Thyroid gland (tissue), 4 donors: Measurements from ENCODE around the gene OGFRL1. TPM values are rescaled to one million over a fixed set of nuclear protein-coding genes. Genes with fewer than 3 reads are reported as not detected.

Experiments used
- DNase-seq, 2 donors: peaks; one replicate each; pipeline ENCODE4 v3.0.0-alpha.2; 2019
- H3K27ac ChIP-seq, 3 donors: fragments of 200-600 bp; sonication (generic); 1 replicate in 2 of 3; 2 replicates in 1 of 3; pipeline ENCODE4 v1.5.1; 2016 to 2019; ENCODE audit warnings: mild to moderate bottlenecking in 1 of 3, moderate library complexity in 1 of 3
- H3K27me3 ChIP-seq: fragments of 200-600 bp; sonication (generic); one replicate; pipeline ENCODE4 v1.5.1; 2019
- H3K36me3 ChIP-seq, 2 donors: fragments of 200-600 bp; sonication (generic); one replicate each; pipeline ENCODE4 v1.5.1; 2016 to 2019
- H3K4me1 ChIP-seq, 2 donors: fragments of 200-600 bp; sonication (generic); one replicate each; pipeline ENCODE4 v1.5.1; 2017 to 2019
- H3K4me3 ChIP-seq, 3 donors: fragments of 200-600 bp; sonication (generic); replicated peaks in 1 of 3; 1 replicate in 2 of 3; 2 replicates in 1 of 3; pipeline ENCODE4 v1.5.1; 2016; ENCODE audit warnings: mild to moderate bottlenecking in 1 of 3
- H3K9me3 ChIP-seq: fragments of 200-600 bp; sonication (generic); one replicate; pipeline ENCODE4 v1.5.1; 2017
- CTCF ChIP-seq, 6 experiments: fragments of 200-600 bp in 3 of 6; fragments of 450-650 bp in 3 of 6; sonication (generic) in 3 of 6; IDR thresholded peaks; one replicate each; pipeline ENCODE4 v1.5.1; 2016 to 2019; ENCODE audit warnings: antibody characterized with exemption in 6 of 6, mild to moderate bottlenecking in 2 of 6, inconsistent platforms in 1 of 6, moderate library complexity in 1 of 6
- POLR2A ChIP-seq, 2 donors: fragments of 450-650 bp; IDR thresholded peaks; one replicate each; pipeline ENCODE4 v1.6.1; 2017; ENCODE audit warnings: antibody characterized with exemption in 2 of 2, mild to moderate bottlenecking in 2 of 2, moderate library complexity in 1 of 2
- WGBS, 2 donors: methylation state at CpG; one replicate each; pipeline ENCODE4 v1.1.5; 2017; 5-methylcytosine and 5-hydroxymethylcytosine counted together
- intact Hi-C: fragments of 100-400 bp; cut with DNase I; formaldehyde crosslinking; loops from one replicate; pipeline ENCODE4 v1.15.1; 2023
- total RNA-seq, 4 donors: library from RNA; depleted of rRNA; stranded (reverse); fragments of >200 nt; gene quantifications; one replicate each; pipeline ENCODE4 v1.2.3, GENCODE V29; 2016

Gene OGFRL1
- total RNA-seq, 4 donors from 2014 or later: 12.1 to 27.3 (median 18.0) TPM

GRCh38 chr6:71268735-71269437 is 19.7 kb upstream of the OGFRL1 start:
- TF ChIP-seq POLR2A (IDR thresholded peaks at IDR 0.05): no peak
- TF ChIP-seq CTCF (IDR thresholded peaks at IDR 0.05): no peak
- no peaks in the 10 kb centered on the region for H3K27me3 ChIP-seq
- H3K36me3 ChIP-seq: no peaks in the 10 kb centered on the region
- intact Hi-C loops: no loop called here
- H3K27ac ChIP-seq: no peak overlapping the region
- no peak overlapping the region for H3K4me3 ChIP-seq
- no peaks in the 10 kb centered on the region for H3K4me1 ChIP-seq
- no peaks in the 10 kb centered on the region for H3K9me3 ChIP-seq
- 83 to 94% methylated on average over 3 of the region's 3 CpGs for WGBS, 2 donors
- DNase-seq: no peak

GRCh38 chr6:71277926-71278600 is 10.5 kb upstream of the OGFRL1 start:
- DNase-seq: peak in 1 of 2 donors; percentile 23
- Histone ChIP-seq H3K4me3 (no peak overlapping the region), H3K27me3 (no peaks in the 10 kb centered on the region), H3K27ac (no peak overlapping the region), H3K4me1 (no peaks in the 10 kb centered on the region), H3K36me3 (no peaks in the 10 kb centered on the region), H3K9me3 (no peaks in the 10 kb centered on the region)
- TF ChIP-seq CTCF (IDR thresholded peaks at IDR 0.05) (no peak), POLR2A (IDR thresholded peaks at IDR 0.05) (no peak)
- intact Hi-C loops: no loop called here
- 47 to 57% methylated on average over 3 of the region's 3 CpGs for WGBS, 2 donors

- no peak for TF ChIP-seq POLR2A (IDR thresholded peaks at IDR 0.05)
- 93 to 97% methylated on average over 2 of the region's 2 CpGs for WGBS, 2 donors
- DNase-seq: no peak
- Histone ChIP-seq H3K4me1 (no peaks in the 10 kb centered on the region), H3K9me3 (no peaks in the 10 kb centered on the region), H3K27me3 (no peaks in the 10 kb centered on the region), H3K36me3 (no peaks in the 10 kb centered on the region), H3K4me3 (no peak overlapping the region), H3K27ac (no peak overlapping the region)
- intact Hi-C loops: no loop called here
Measured at GRCh38 chr6:71279321-71279720, 9.3 kb upstream of the OGFRL1 start.

GRCh38 chr6:71279740-71280139 is 8.9 kb upstream of the OGFRL1 start:
- Histone ChIP-seq H3K27me3 (no peaks in the 10 kb centered on the region), H3K36me3 (no peaks in the 10 kb centered on the region), H3K27ac (no peak overlapping the region), H3K9me3 (no peaks in the 10 kb centered on the region), H3K4me1 (no peaks in the 10 kb centered on the region), H3K4me3 (no peak overlapping the region)
- 59 to 63% methylated on average over 4 of the region's 4 CpGs for WGBS, 2 donors
- intact Hi-C loops: no loop called here
- DNase-seq: no peak
- TF ChIP-seq CTCF (IDR thresholded peaks at IDR 0.05) (no peak), POLR2A (IDR thresholded peaks at IDR 0.05) (no peak)

- H3K4me3 ChIP-seq: no peak overlapping the region
- intact Hi-C loops: no loop called here
- 98 to 100% methylated on average over 2 of the region's 2 CpGs for WGBS, 2 donors
- no peaks in the 10 kb centered on the region for H3K9me3 ChIP-seq
- no peaks in the 10 kb centered on the region for H3K27me3 ChIP-seq
- H3K4me1 ChIP-seq: no peaks in the 10 kb centered on the region
- no peak for TF ChIP-seq CTCF (IDR thresholded peaks at IDR 0.05)
- TF ChIP-seq POLR2A (IDR thresholded peaks at IDR 0.05): no peak
- H3K36me3 ChIP-seq: no peaks in the 10 kb centered on the region
- no peak for DNase-seq
- no peak overlapping the region for H3K27ac ChIP-seq
Measured at GRCh38 chr6:71280701-71281100, 7.9 kb upstream of the OGFRL1 start.
